ENCODE measurements around the gene BCAS3. TPM values are rescaled to one million over a fixed set of nuclear protein-coding genes. Genes with fewer than 3 reads are reported as not detected.
A peak's percentile ranks its signal among the peaks of the same experiment; 100 is the strongest.

The BCAS3 gene
- total and polyA plus RNA-seq, 2 experiments from 2014 or later, result 18.0 to 20.2 TPM

DNA sequence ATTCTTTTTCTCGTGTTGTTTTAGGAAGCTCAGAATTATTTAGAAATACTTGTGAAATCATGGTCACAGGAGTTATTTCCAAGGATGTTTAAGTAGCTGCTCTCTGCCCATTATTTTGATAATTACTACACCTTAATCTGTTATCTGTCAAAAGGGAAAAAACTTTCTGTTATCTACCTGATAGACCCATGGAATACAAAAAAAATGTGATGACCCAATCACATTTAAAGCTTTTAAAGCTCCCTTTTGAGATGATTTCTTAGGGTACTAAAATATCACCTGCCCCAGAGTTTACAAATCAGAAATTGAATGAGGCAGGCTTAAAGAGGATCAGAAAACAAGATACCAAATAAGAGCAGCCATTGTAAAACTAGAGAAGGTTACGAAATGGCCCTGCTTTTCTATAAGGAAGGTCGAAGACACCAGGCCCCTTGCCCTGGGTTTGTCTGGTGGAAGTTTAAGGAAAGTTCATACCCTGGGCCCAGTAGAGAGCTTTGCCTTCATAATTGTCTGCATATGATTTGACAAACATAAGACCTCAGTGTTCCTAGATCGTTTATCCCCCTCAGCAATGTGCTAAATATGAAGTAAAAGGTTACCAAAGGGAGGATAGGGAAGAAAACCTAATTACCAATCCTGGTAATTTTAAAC, 572.1 kb downstream of the BCAS3 start:
- 92 to 96% methylated on average over 4 of the region's 4 CpGs for WGBS, 2 experiments (ENCODE audit: low coverage in 1 of 2, low lambda C conversion rate in 2 of 2, missing lambda C conversion rate in 2 of 2)
- Histone ChIP-seq H3K27me3 (replicated peaks; ENCODE audit: insufficient read depth) (no peaks in the 10 kb centered on the region), H3K4me3 (no peak overlapping the region), H3K9me2 (ENCODE audit: insufficient read depth) (no peaks in the 10 kb centered on the region), H3K79me2 (ENCODE audit: insufficient read depth) (no peaks in the 10 kb centered on the region), H4K20me1 (ENCODE audit: insufficient read depth) (no peaks in the 10 kb centered on the region), H3K4me2 (ENCODE audit: unreplicated experiment) (no peak overlapping the region), H3K9ac (0 out of 2 replicates have a peak overlapping the region, but pooled peaks have one; percentile 37), H3F3A (ENCODE audit: insufficient read depth) (peaks cover 42% of the 10 kb centered on the region), H3K36me3 (ENCODE audit: low read depth) (no peaks in the 10 kb centered on the region), H2AFZ (no peak overlapping the region), H3K4me1 (ENCODE audit: insufficient read depth) (peaks cover 49% of the 10 kb centered on the region), H3K9me3 (ENCODE audit: low read depth) (no peaks in the 10 kb centered on the region), H3K27ac (peak overlapping the region; percentile 77)
- TF ChIP-seq EZH2phosphoT487 (IDR thresholded peaks at IDR 0.05; ENCODE audit: insufficient read depth, low read depth) (no peak), EZH2 (IDR thresholded peaks at IDR 0.05; ENCODE audit: insufficient read depth, poor library complexity, severe bottlenecking) (no peak)
- in situ Hi-C loops (cut with MboI), result no loop called here
- no peak for DNase-seq

DNA sequence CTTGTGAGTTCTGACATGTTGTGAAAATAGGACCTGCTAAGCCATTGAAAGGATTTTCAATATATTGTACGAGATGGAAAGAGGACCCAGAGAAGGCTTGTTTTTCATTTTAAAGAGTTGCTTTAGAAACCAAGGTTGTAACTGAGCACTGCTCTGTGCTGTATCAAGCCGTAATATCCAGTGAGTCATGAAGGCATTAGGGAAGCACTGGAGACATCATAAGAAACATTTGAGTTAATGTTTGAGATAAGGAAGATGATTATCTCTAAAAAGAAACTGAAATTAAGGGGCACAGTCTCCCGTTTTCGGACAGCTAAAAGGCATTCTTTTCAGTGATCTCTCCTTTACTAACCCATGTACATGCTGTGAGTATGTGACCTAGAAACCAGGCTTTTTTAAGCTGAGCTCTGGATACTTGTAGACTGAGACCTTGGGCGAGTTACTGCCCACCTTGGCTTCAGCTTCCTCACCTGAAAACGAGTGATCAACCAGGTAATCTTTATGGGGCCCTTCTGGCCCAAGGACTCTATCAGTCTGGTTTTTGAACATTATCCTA, 572.8 kb downstream of the BCAS3 start:
- peaks cover 42% of the 10 kb centered on the region for H3F3A ChIP-seq (ENCODE audit: insufficient read depth)
- H3K4me1 ChIP-seq (ENCODE audit: insufficient read depth), result peaks cover 49% of the 10 kb centered on the region
- 53 to 54% methylated on average over 6 of the region's 6 CpGs for WGBS, 2 experiments (ENCODE audit: low coverage in 1 of 2, low lambda C conversion rate in 2 of 2, missing lambda C conversion rate in 2 of 2)
- H3K9ac ChIP-seq, result peak overlapping the region; percentile 37
- in situ Hi-C loops (cut with MboI), result no loop called here
- H3K4me2 ChIP-seq (ENCODE audit: unreplicated experiment), result peak overlapping the region; percentile 60
- no peaks in the 10 kb centered on the region for H3K9me2 ChIP-seq (ENCODE audit: insufficient read depth)
- no peaks in the 10 kb centered on the region for H3K27me3 ChIP-seq (replicated peaks; ENCODE audit: insufficient read depth)
- no peaks in the 10 kb centered on the region for H3K79me2 ChIP-seq (ENCODE audit: insufficient read depth)
- 0 out of 2 replicates have a peak overlapping the region, but pooled peaks have one; percentile 13 for H3K4me3 ChIP-seq
- TF ChIP-seq EZH2phosphoT487 (IDR thresholded peaks at IDR 0.05; ENCODE audit: insufficient read depth, low read depth) (no peak), EZH2 (IDR thresholded peaks at IDR 0.05; ENCODE audit: insufficient read depth, poor library complexity, severe bottlenecking) (no peak)
- H3K9me3 ChIP-seq (ENCODE audit: low read depth), result no peaks in the 10 kb centered on the region
- peak overlapping the region; percentile 77 for H3K27ac ChIP-seq
- no peaks in the 10 kb centered on the region for H3K36me3 ChIP-seq (ENCODE audit: low read depth)
- peak; percentile 64 for DNase-seq
- peak overlapping the region; percentile 41; the same call in 1 of the 2 replicates for H2AFZ ChIP-seq
- no peaks in the 10 kb centered on the region for H4K20me1 ChIP-seq (ENCODE audit: insufficient read depth)

DNA sequence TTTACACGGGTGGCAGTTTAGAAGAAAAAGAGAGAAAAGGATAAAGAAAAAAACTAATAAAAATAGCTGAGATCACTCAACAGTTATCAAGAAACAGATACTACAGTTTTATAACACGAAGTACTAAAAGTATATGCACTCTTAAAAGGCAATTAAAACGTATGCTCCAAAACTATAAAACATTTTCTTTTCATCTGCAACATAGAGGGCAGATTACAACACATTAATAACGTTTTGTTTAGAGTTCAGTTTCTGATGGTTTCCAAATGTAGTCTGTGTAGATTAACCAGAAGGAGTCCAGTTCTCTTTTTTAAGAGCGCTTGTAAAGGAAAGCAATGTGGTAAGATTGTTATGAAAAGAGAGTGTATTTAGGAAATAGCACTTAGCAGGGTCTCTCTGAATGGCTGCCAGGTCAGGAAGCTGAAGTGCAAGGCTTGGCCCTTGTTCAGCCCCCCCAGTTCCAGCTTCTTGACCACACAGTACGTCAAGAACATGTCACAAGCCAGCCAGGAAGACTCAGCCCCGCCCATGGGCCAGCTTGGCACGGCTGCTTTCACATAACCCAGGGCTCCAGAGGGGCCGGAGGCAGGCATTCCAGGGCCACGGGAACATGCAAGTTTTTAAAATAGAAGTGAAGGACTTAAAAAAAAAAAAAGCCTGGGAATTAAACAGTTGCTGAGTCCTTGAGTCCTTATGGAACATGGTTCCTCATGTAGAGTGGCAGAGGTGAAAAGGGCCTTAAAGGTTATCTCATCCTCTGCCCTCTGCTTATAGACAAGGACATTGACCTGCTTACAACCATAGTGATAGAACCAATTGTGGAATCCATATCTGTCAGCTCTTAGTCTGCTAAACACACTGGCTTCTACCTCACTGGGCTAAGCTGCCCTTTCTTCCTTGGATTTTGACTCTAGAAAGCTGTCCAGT, 574.6 kb downstream of the BCAS3 start:
- peaks cover 42% of the 10 kb centered on the region for H3F3A ChIP-seq (ENCODE audit: insufficient read depth)
- peak overlapping the region; percentile 48 for H3K4me2 ChIP-seq (ENCODE audit: unreplicated experiment)
- peak overlapping the region; percentile 53 for H3K9ac ChIP-seq
- no peak overlapping the region for H3K4me3 ChIP-seq
- in situ Hi-C loops (cut with MboI), result no loop called here
- peak; percentile 86 for DNase-seq
- H4K20me1 ChIP-seq (ENCODE audit: insufficient read depth), result no peaks in the 10 kb centered on the region
- peak overlapping the region; percentile 77 for H3K27ac ChIP-seq
- H3K9me2 ChIP-seq (ENCODE audit: insufficient read depth), result no peaks in the 10 kb centered on the region
- H3K4me1 ChIP-seq (ENCODE audit: insufficient read depth), result peaks cover 49% of the 10 kb centered on the region
- no peaks in the 10 kb centered on the region for H3K27me3 ChIP-seq (replicated peaks; ENCODE audit: insufficient read depth)
- H3K9me3 ChIP-seq (ENCODE audit: low read depth), result no peaks in the 10 kb centered on the region
- WGBS, 2 experiments (ENCODE audit: low coverage in 1 of 2, low lambda C conversion rate in 2 of 2, missing lambda C conversion rate in 2 of 2), result 24 to 28% methylated on average over 10 of the region's 10 CpGs
- H3K79me2 ChIP-seq (ENCODE audit: insufficient read depth), result no peaks in the 10 kb centered on the region
- no peak for TF ChIP-seq EZH2phosphoT487 (IDR thresholded peaks at IDR 0.05; ENCODE audit: insufficient read depth, low read depth)
- no peak for TF ChIP-seq EZH2 (IDR thresholded peaks at IDR 0.05; ENCODE audit: insufficient read depth, poor library complexity, severe bottlenecking)
- peak overlapping the region; percentile 39 for H2AFZ ChIP-seq
- H3K36me3 ChIP-seq (ENCODE audit: low read depth), result no peaks in the 10 kb centered on the region

GRCh38 chr17:61253362-61253761, 575.7 kb downstream of the BCAS3 start:
- H3K79me2 ChIP-seq (ENCODE audit: insufficient read depth), result no peaks in the 10 kb centered on the region
- in situ Hi-C loops (cut with MboI), result no loop called here
- WGBS, 2 experiments (ENCODE audit: low coverage in 1 of 2, low lambda C conversion rate in 2 of 2, missing lambda C conversion rate in 2 of 2), result 99 to 100% methylated on average over 3 of the region's 3 CpGs
- H3K4me3 ChIP-seq, result no peak overlapping the region
- peaks cover 38% of the 10 kb centered on the region for H3K4me1 ChIP-seq (ENCODE audit: insufficient read depth)
- H3K27ac ChIP-seq, result no peak overlapping the region
- H4K20me1 ChIP-seq (ENCODE audit: insufficient read depth), result no peaks in the 10 kb centered on the region
- H3F3A ChIP-seq (ENCODE audit: insufficient read depth), result peaks cover 35% of the 10 kb centered on the region
- no peak overlapping the region for H2AFZ ChIP-seq
- no peak overlapping the region for H3K4me2 ChIP-seq (ENCODE audit: unreplicated experiment)
- H3K36me3 ChIP-seq (ENCODE audit: low read depth), result no peaks in the 10 kb centered on the region
- H3K9me2 ChIP-seq (ENCODE audit: insufficient read depth), result no peaks in the 10 kb centered on the region
- H3K27me3 ChIP-seq (replicated peaks; ENCODE audit: insufficient read depth), result no peaks in the 10 kb centered on the region
- no peak for DNase-seq
- TF ChIP-seq EZH2phosphoT487 (IDR thresholded peaks at IDR 0.05; ENCODE audit: insufficient read depth, low read depth), result no peak
- no peak for TF ChIP-seq EZH2 (IDR thresholded peaks at IDR 0.05; ENCODE audit: insufficient read depth, poor library complexity, severe bottlenecking)
- no peaks in the 10 kb centered on the region for H3K9me3 ChIP-seq (ENCODE audit: low read depth)
- no peak overlapping the region for H3K9ac ChIP-seq
